ENCODE results near the gene PRKAG3. TPM values are rescaled to one million over a fixed set of nuclear protein-coding genes. Genes with fewer than 3 reads are reported as not detected.

Gene PRKAG3
- total RNA-seq, 1 experiment from 2014 or later, result not detected

GRCh38 chr2:218783688-218784087, 47.9 kb downstream of the PRKAG3 start:
- intact Hi-C loops (cut with micrococcal nuclease; ENCODE audit: unreplicated experiment), result no loop called here
- CTCF ChIA-PET, result interaction anchor here (2.2 kb wide), 1 partner anchor 73 kb away, joined by 5 read pairs; the partner anchor contains the start of gene TTLL4
- Mint-ChIP-seq H3K27ac (ENCODE audit: unreplicated experiment) (peak overlapping the region; percentile 5), H3K36me3 (ENCODE audit: insufficient read depth, unreplicated experiment) (peaks cover 12% of the 10 kb centered on the region), H3K4me3 (ENCODE audit: low read depth, unreplicated experiment) (peak overlapping the region; percentile 1), H3K4me1 (ENCODE audit: low read depth, unreplicated experiment) (peaks cover 46% of the 10 kb centered on the region), H3K9me3 (ENCODE audit: low read depth, unreplicated experiment) (no peaks in the 10 kb centered on the region), H3K27me3 (ENCODE audit: unreplicated experiment) (no peaks in the 10 kb centered on the region)
- no TSS peak for BruUV-seq (replicated peaks)
- no peak for DNase-seq
- TF ChIP-seq CTCF (IDR thresholded peaks at IDR 0.05; ENCODE audit: unreplicated experiment), result no peak

DNA sequence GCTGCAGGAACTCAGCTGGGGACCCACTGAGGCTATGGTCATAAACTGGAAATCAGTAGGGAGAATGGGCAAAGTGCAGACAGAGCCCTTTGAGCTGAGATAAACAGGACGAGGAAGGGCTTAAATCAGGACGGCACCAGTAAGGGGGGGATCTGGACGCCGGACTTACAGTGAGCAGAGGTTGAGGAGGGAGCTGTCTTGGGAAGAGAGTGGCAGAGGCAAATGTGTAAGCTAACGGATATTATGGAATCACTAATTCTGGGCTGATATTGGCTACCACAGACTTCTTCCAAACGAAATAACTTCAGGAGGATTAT, 49.1 kb downstream of the PRKAG3 start:
- CTCF ChIA-PET, result interaction anchor here (0.7 to 2.2 kb wide), 2 partner anchors 38 to 72 kb away, joined by 3 to 5 read pairs; partner anchors contain the start of gene TTLL4
- TF ChIP-seq CTCF (IDR thresholded peaks at IDR 0.05; ENCODE audit: unreplicated experiment), result no peak
- intact Hi-C loops (cut with micrococcal nuclease; ENCODE audit: unreplicated experiment), result no loop called here
- peaks cover 12% of the 10 kb centered on the region for H3K36me3 Mint-ChIP-seq (ENCODE audit: insufficient read depth, unreplicated experiment)
- H3K4me1 Mint-ChIP-seq (ENCODE audit: low read depth, unreplicated experiment), result peaks cover 46% of the 10 kb centered on the region
- H3K4me3 Mint-ChIP-seq (ENCODE audit: low read depth, unreplicated experiment), result peak overlapping the region; percentile 70
- H3K27me3 Mint-ChIP-seq (ENCODE audit: unreplicated experiment), result no peaks in the 10 kb centered on the region
- no TSS peak for BruUV-seq (replicated peaks)
- no peaks in the 10 kb centered on the region for H3K9me3 Mint-ChIP-seq (ENCODE audit: low read depth, unreplicated experiment)
- no peak for DNase-seq
- H3K27ac Mint-ChIP-seq (ENCODE audit: unreplicated experiment), result peak overlapping the region; percentile 6

- peaks cover 17% of the 10 kb centered on the region for H3K36me3 Mint-ChIP-seq (ENCODE audit: insufficient read depth, unreplicated experiment)
- intact Hi-C loops (cut with micrococcal nuclease; ENCODE audit: unreplicated experiment), result no loop called here
- CTCF ChIA-PET, result interaction anchor here (0.7 to 2.2 kb wide), 3 partner anchors 38 to 71 kb away, joined by 3 to 8 read pairs (median 5); partner anchors contain the start of gene TTLL4
- peak; percentile 33 for DNase-seq
- peak within 1 kb of the TSS; percentile 70 for H3K4me3 Mint-ChIP-seq (ENCODE audit: low read depth, unreplicated experiment)
- no peak for TF ChIP-seq CTCF (IDR thresholded peaks at IDR 0.05; ENCODE audit: unreplicated experiment)
- H3K27ac Mint-ChIP-seq (ENCODE audit: unreplicated experiment), result peak within 1 kb of the TSS; percentile 22
- peaks cover 46% of the 10 kb centered on the region for H3K4me1 Mint-ChIP-seq (ENCODE audit: low read depth, unreplicated experiment)
- no TSS peak for BruUV-seq (replicated peaks)
- H3K27me3 Mint-ChIP-seq (ENCODE audit: unreplicated experiment), result no peaks in the 10 kb centered on the region
- H3K9me3 Mint-ChIP-seq (ENCODE audit: low read depth, unreplicated experiment), result peaks cover 4% of the 10 kb centered on the region
Measured at GRCh38 chr2:218781691-218782527, 49.7 kb downstream of the PRKAG3 start, which contains the start of gene CYP27A1. Gene CYP27A1 (plus strand): TSS chr2:218782147. CDS start chr2:218782183, 36 bp downstream.

- no TSS peak for BruUV-seq (replicated peaks)
- Mint-ChIP-seq H3K9me3 (ENCODE audit: low read depth, unreplicated experiment) (peaks cover 7% of the 10 kb centered on the region), H3K27me3 (ENCODE audit: unreplicated experiment) (no peaks in the 10 kb centered on the region), H3K36me3 (ENCODE audit: insufficient read depth, unreplicated experiment) (peaks cover 17% of the 10 kb centered on the region), H3K27ac (ENCODE audit: unreplicated experiment) (peak overlapping the region; percentile 22), H3K4me1 (ENCODE audit: low read depth, unreplicated experiment) (peaks cover 46% of the 10 kb centered on the region), H3K4me3 (ENCODE audit: low read depth, unreplicated experiment) (peak overlapping the region; percentile 70)
- intact Hi-C loops (cut with micrococcal nuclease; ENCODE audit: unreplicated experiment), result no loop called here
- no peak for DNase-seq
- no peak for TF ChIP-seq CTCF (IDR thresholded peaks at IDR 0.05; ENCODE audit: unreplicated experiment)
- CTCF ChIA-PET, result interaction anchor here (1.3 kb wide), 1 partner anchor 66 kb away, joined by 8 read pairs; no protein-coding TSS in a partner anchor
Measured at GRCh38 chr2:218780851-218781690, 50.5 kb downstream of the PRKAG3 start.
